CD4-positive, alpha-beta memory T cell (primary cell): ENCODE results near the gene MATR3. TPM values are rescaled to one million over a fixed set of nuclear protein-coding genes. Genes with fewer than 3 reads are reported as not detected.

Experiments used
- CTCF ChIA-PET: fragments of 350-600 bp; sonication (Branson Sonifier 250); formaldehyde crosslinking; loops from one replicate; lab custom pipeline; 2021; ENCODE audit warnings: inconsistent platforms; ENCODE audit not compliant: partially characterized antibody; lab: Charles Lee
- POLR2A ChIA-PET: fragments of 350-600 bp; sonication (Branson Sonifier 250); formaldehyde crosslinking; loops from one replicate; lab custom pipeline; 2021; ENCODE audit not compliant: partially characterized antibody; lab: Charles Lee
- DNase-seq, 5 donors: peaks; one replicate each; pipeline versions ENCODE4 v3.0.0 to v3.0.0-alpha.2; 2020 to 2022; ENCODE audit warnings: mixed read lengths in 1 of 5
- H3K27ac ChIP-seq: one replicate; pipeline ENCODE4 v1.7.0; 2013; ENCODE audit warnings: low read depth, low read length
- H3K27me3 ChIP-seq: 2 replicates; pipeline ENCODE4 v1.7.0; 2013; ENCODE audit warnings: mild to moderate bottlenecking, low read length, moderate library complexity; ENCODE audit not compliant: insufficient read depth
- H3K36me3 ChIP-seq: 2 replicates; pipeline ENCODE4 v1.7.0; 2013; ENCODE audit warnings: mild to moderate bottlenecking, low read length, moderate library complexity; ENCODE audit not compliant: insufficient read depth
- H3K4me1 ChIP-seq: 2 replicates; pipeline ENCODE4 v1.7.0; 2013; ENCODE audit warnings: mild to moderate bottlenecking, low read length, moderate library complexity; ENCODE audit not compliant: insufficient read depth
- H3K4me3 ChIP-seq, 2 donors: one replicate each; pipeline ENCODE4 v1.7.0; 2013; ENCODE audit warnings: low read length in 2 of 2, mild to moderate bottlenecking in 1 of 2
- H3K9me3 ChIP-seq, 2 donors: one replicate each; pipeline ENCODE4 v1.7.0; 2013; ENCODE audit warnings: low read length in 2 of 2, control low read depth in 1 of 2; ENCODE audit not compliant: control insufficient read depth in 1 of 2
- H3K27ac Mint-ChIP-seq, 7 donors: one replicate each; pipeline ENCODE4 v1.8.0; 2020 to 2021; ENCODE audit warnings: mixed read lengths in 7 of 7, mild to moderate bottlenecking in 6 of 7, inconsistent platforms in 3 of 7, moderate library complexity in 3 of 7
- H3K27me3 Mint-ChIP-seq, 2 donors: one replicate each; pipeline ENCODE4 v1.8.0; 2020 to 2021; ENCODE audit warnings: mixed read lengths in 2 of 2
- H3K36me3 Mint-ChIP-seq, 2 donors: one replicate each; pipeline ENCODE4 v1.8.0; 2020 to 2021; ENCODE audit warnings: mixed read lengths in 2 of 2, inconsistent platforms in 1 of 2, mild to moderate bottlenecking in 1 of 2
- H3K4me1 Mint-ChIP-seq, 4 donors: one replicate each; pipeline ENCODE4 v1.8.0; 2020 to 2021; ENCODE audit warnings: mixed read lengths in 4 of 4, mild to moderate bottlenecking in 1 of 4
- H3K4me3 Mint-ChIP-seq, 8 donors: one replicate each; pipeline ENCODE4 v1.8.0; 2020 to 2021; ENCODE audit warnings: mixed read lengths in 8 of 8, mild to moderate bottlenecking in 7 of 8, moderate library complexity in 6 of 8, inconsistent platforms in 3 of 8
- H3K9me3 Mint-ChIP-seq, 8 donors: one replicate each; pipeline ENCODE4 v1.8.0; 2020 to 2021; ENCODE audit warnings: mixed read lengths in 8 of 8, mild to moderate bottlenecking in 5 of 8, inconsistent platforms in 3 of 8, moderate library complexity in 1 of 8
- intact Hi-C: fragments of 100-400 bp; cut with micrococcal nuclease; formaldehyde crosslinking; loops from one replicate; pipeline ENCODE4 v1.15.1; 2023
- polyA plus RNA-seq, 2 donors: library from polyadenylated mRNA; unstranded; fragments of 300-500 nt; fragmentation: Illumina TruSeq; gene quantifications; one replicate each; pipeline ENCODE4 v1.2.3, GENCODE V29; 2021
- total RNA-seq, 2 experiments: library from RNA; stranded (reverse); gene quantifications; one replicate each; pipeline ENCODE4 v1.2.3, GENCODE V29; 2021

MATR3 gene
- 100 to 1,000 TPM; 228 to 255 TPM for total RNA-seq
- 100 to 1,000 TPM; 377 to 419 TPM for polyA plus RNA-seq

GRCh38 chr5:139293507-139294373, at the start of gene MATR3:
Gene MATR3, plus strand, starts transcription at chr5:139293740. Its CDS starts 13,676 bp downstream, at chr5:139307416.
- H3K27me3 Mint-ChIP-seq, result no peaks in the 10 kb centered on the region
- peaks cover 31 to 54% (median 38%) of the 10 kb centered on the region in 4 donors for H3K4me1 Mint-ChIP-seq
- ChIA-PET POLR2A (interaction anchor here (0.6 to 5.4 kb wide), 41 partner anchors 9 to 1540 kb away, joined by 3 to 149 read pairs (median 5); partner anchors contain the start of genes CTNNA1, DNAJC18, ETF1 and HNRNPA0), CTCF (interaction anchor here (1.0 to 3.4 kb wide), 9 partner anchors 11 to 830 kb away, joined by 3 to 15 read pairs (median 3); partner anchors contain the start of gene PAIP2)
- peak within 1 kb of the TSS; percentile 100 for H3K27ac ChIP-seq
- H3K36me3 Mint-ChIP-seq, result peaks cover 0 to 39% of the 10 kb centered on the region in 2 donors
- intact Hi-C loops, result loop anchor here (1.0 to 5.0 kb wide), 11 partner anchors 9 to 1541 kb away; partner anchors contain the start of genes ETF1, HNRNPA0, HSPA9 and PAIP2
- no peaks in the 10 kb centered on the region for H3K9me3 Mint-ChIP-seq
- peaks cover 48% of the 10 kb centered on the region for H3K4me1 ChIP-seq
- peak within 1 kb of the TSS; percentile 97 to 99 (median 99) for H3K27ac Mint-ChIP-seq
- H3K4me3 Mint-ChIP-seq, result peak within 1 kb of the TSS; percentile 97 to 99 (median 98)
- peak; percentile 91 to 94 (median 93) for DNase-seq
- H3K9me3 ChIP-seq, result no peaks in the 10 kb centered on the region
- H3K27me3 ChIP-seq, result no peaks in the 10 kb centered on the region
- peak within 1 kb of the TSS; percentile 86 to 87 for H3K4me3 ChIP-seq
- no peaks in the 10 kb centered on the region for H3K36me3 ChIP-seq

- Histone ChIP-seq H3K4me3 (no peak overlapping the region), H3K4me1 (no peaks in the 10 kb centered on the region), H3K27ac (no peak overlapping the region), H3K36me3 (no peaks in the 10 kb centered on the region), H3K9me3 (no peaks in the 10 kb centered on the region), H3K27me3 (no peaks in the 10 kb centered on the region)
- ChIA-PET CTCF (interaction anchor here (0.6 to 1.0 kb wide), 3 partner anchors 10 to 19 kb away, joined by 3 to 5 read pairs (median 4); no protein-coding TSS in a partner anchor), POLR2A (no interaction called here)
- H3K4me3 Mint-ChIP-seq, result no peak overlapping the region
- intact Hi-C loops, result no loop called here
- peaks cover 0 to 2% of the 10 kb centered on the region in 2 donors for H3K27me3 Mint-ChIP-seq
- H3K36me3 Mint-ChIP-seq, result no peaks in the 10 kb centered on the region
- H3K4me1 Mint-ChIP-seq, result peaks cover 6 to 10% (median 6%) of the 10 kb centered on the region in 4 donors
- peaks cover 0 to 2% (median 0%) of the 10 kb centered on the region in 8 donors for H3K9me3 Mint-ChIP-seq
- no peak overlapping the region for H3K27ac Mint-ChIP-seq
- no peak for DNase-seq
Measured at GRCh38 chr5:139245637-139246339, 47.8 kb upstream of the MATR3 start.

DNA sequence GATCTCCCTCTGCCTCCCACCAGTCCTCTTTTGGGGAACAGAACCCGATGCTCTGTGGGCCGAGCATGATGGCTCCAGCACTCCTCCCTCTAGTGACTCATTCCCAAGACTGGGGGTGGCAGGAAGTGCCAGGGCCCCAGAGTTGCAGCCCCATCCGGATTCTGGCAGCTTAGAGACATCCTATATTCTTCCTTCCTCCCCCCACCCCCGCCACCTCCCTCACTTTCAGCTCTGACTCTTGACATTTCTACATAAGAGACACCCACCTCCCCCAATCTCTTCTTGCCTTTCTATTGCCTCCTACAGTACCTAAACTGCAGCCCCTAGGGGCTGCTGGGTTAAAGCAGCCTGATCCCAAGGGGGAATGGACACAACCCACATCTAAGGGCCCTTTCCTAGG, 47.1 kb upstream of the MATR3 start:
- Histone ChIP-seq H3K36me3 (no peaks in the 10 kb centered on the region), H3K4me3 (no peak overlapping the region), H3K27ac (no peak overlapping the region), H3K9me3 (no peaks in the 10 kb centered on the region), H3K27me3 (no peaks in the 10 kb centered on the region), H3K4me1 (no peaks in the 10 kb centered on the region)
- intact Hi-C loops, result no loop called here
- H3K4me1 Mint-ChIP-seq, result peaks cover 8 to 14% (median 9%) of the 10 kb centered on the region in 4 donors
- no peak for DNase-seq
- H3K36me3 Mint-ChIP-seq, result no peaks in the 10 kb centered on the region
- peaks cover 0 to 2% (median 0%) of the 10 kb centered on the region in 8 donors for H3K9me3 Mint-ChIP-seq
- ChIA-PET POLR2A (no interaction called here), CTCF (interaction anchor here (1.0 kb wide), 2 partner anchors 11 to 19 kb away, joined by 3 to 5 read pairs; no protein-coding TSS in a partner anchor)
- peaks cover 0 to 2% of the 10 kb centered on the region in 2 donors for H3K27me3 Mint-ChIP-seq
- H3K4me3 Mint-ChIP-seq, result no peak overlapping the region
- H3K27ac Mint-ChIP-seq, result no peak overlapping the region

DNA sequence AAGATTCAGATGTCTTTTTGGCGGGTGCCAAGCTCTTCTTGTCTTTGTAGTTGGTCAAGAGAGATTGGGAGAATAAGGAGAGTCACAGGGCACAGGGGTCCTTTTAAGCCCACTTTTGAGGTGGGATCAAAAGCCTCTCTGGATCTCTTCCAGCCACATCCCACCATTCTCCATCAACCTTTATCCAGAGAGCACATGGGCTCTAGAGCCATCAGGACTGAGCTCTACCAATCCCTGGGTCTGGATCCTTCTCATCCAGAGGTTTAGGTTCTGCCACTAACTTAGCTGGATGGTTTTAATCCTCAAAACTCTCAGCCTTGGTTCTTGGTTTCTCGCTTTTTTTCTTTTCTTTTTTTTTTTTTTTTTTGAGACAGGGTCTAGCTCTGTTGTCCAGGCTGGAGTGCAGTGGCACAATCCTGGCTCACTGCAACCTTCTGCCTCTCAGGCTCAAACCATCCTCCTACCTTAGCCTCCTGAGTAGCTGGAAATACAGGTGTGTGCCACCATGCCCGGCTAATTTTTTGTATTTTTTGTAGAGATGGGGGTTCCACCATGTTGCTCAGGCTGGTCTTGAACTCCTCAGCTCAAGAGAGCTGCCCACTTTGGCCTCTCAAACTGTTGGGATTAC, 44.6 kb upstream of the MATR3 start:
- CTCF ChIA-PET, result interaction anchor here (0.7 to 1.5 kb wide), 4 partner anchors 11 to 119 kb away, joined by 3 to 4 read pairs (median 4); partner anchors contain the start of gene PAIP2
- intact Hi-C loops, result no loop called here
- Mint-ChIP-seq H3K9me3 (no peaks in the 10 kb centered on the region), H3K36me3 (no peaks in the 10 kb centered on the region), H3K4me3 (no peak overlapping the region), H3K27ac (no peak overlapping the region), H3K4me1 (peaks cover 8 to 14% (median 9%) of the 10 kb centered on the region in 4 donors), H3K27me3 (no peaks in the 10 kb centered on the region)
- H3K36me3 ChIP-seq, result no peaks in the 10 kb centered on the region
- POLR2A ChIA-PET, result no interaction called here
- no peaks in the 10 kb centered on the region for H3K27me3 ChIP-seq
- H3K4me1 ChIP-seq, result no peaks in the 10 kb centered on the region
- H3K27ac ChIP-seq, result no peak overlapping the region
- no peaks in the 10 kb centered on the region for H3K9me3 ChIP-seq
- no peak overlapping the region for H3K4me3 ChIP-seq
- DNase-seq, result no peak

GRCh38 chr5:139251281-139251687, 42.3 kb upstream of the MATR3 start:
- no peaks in the 10 kb centered on the region for H3K27me3 Mint-ChIP-seq
- intact Hi-C loops, result loop anchor here (1.0 to 2.0 kb wide), 2 partner anchors 90 to 141 kb away; partner anchors contain the start of gene PAIP2
- DNase-seq, result peak in 4 of 5 donors; percentile 24 to 38 (median 36)
- no peak overlapping the region for H3K4me3 Mint-ChIP-seq
- H3K27ac Mint-ChIP-seq, result no peak overlapping the region
- no peaks in the 10 kb centered on the region for H3K4me1 ChIP-seq
- no peaks in the 10 kb centered on the region for H3K27me3 ChIP-seq
- peaks cover 6 to 9% (median 8%) of the 10 kb centered on the region in 4 donors for H3K4me1 Mint-ChIP-seq
- H3K9me3 Mint-ChIP-seq, result no peaks in the 10 kb centered on the region
- no peaks in the 10 kb centered on the region for H3K36me3 ChIP-seq
- H3K4me3 ChIP-seq, result no peak overlapping the region
- no peak overlapping the region for H3K27ac ChIP-seq
- no peaks in the 10 kb centered on the region for H3K9me3 ChIP-seq
- ChIA-PET POLR2A (interaction anchor here (0.9 to 1.3 kb wide), 3 partner anchors 19 to 91 kb away, joined by 3 to 7 read pairs (median 5); partner anchors contain the start of genes MATR3 and PAIP2), CTCF (interaction anchor here (0.7 to 2.4 kb wide), 23 partner anchors 10 to 425 kb away, joined by 3 to 21 read pairs (median 4); partner anchors contain the start of genes MATR3 and PAIP2)
- H3K36me3 Mint-ChIP-seq, result no peaks in the 10 kb centered on the region

- no peak overlapping the region for H3K4me3 Mint-ChIP-seq
- CTCF ChIA-PET, result interaction anchor here (0.7 to 2.4 kb wide), 14 partner anchors 10 to 168 kb away, joined by 3 to 21 read pairs (median 6); partner anchors contain the start of gene PAIP2
Measured at GRCh38 chr5:139251695-139252288, 41.7 kb upstream of the MATR3 start.

More at GRCh38 chr5:139251695-139252288, 41.7 kb upstream of the MATR3 start:
- H3K27ac Mint-ChIP-seq, result no peak overlapping the region
- H3K4me3 ChIP-seq, result no peak overlapping the region
- peaks cover 2 to 4% (median 3%) of the 10 kb centered on the region in 4 donors for H3K4me1 Mint-ChIP-seq
- no peaks in the 10 kb centered on the region for H3K36me3 Mint-ChIP-seq
- no peaks in the 10 kb centered on the region for H3K9me3 Mint-ChIP-seq
- no peak overlapping the region for H3K27ac ChIP-seq
- H3K36me3 ChIP-seq, result no peaks in the 10 kb centered on the region
- POLR2A ChIA-PET, result interaction anchor here (1.1 to 1.3 kb wide), 2 partner anchors 42 to 90 kb away, joined by 5 to 7 read pairs; partner anchors contain the start of genes MATR3 and PAIP2
- no peak for DNase-seq
- H3K9me3 ChIP-seq, result no peaks in the 10 kb centered on the region
- intact Hi-C loops, result loop anchor here (1.0 to 2.0 kb wide), 2 partner anchors 89 to 141 kb away; partner anchors contain the start of gene PAIP2
- H3K27me3 ChIP-seq, result no peaks in the 10 kb centered on the region
- H3K4me1 ChIP-seq, result no peaks in the 10 kb centered on the region
- no peaks in the 10 kb centered on the region for H3K27me3 Mint-ChIP-seq
